ENCODE results near the gene WDR82.

WDR82 gene

GRCh38 chr3:52305926-52306325, 27.5 kb upstream of the WDR82 start:
- H3K9me3 ChIP-seq (ENCODE audit: control insufficient read depth in 2 of 2, low read length in 2 of 2) = no peaks in the 10 kb centered on the region

DNA sequence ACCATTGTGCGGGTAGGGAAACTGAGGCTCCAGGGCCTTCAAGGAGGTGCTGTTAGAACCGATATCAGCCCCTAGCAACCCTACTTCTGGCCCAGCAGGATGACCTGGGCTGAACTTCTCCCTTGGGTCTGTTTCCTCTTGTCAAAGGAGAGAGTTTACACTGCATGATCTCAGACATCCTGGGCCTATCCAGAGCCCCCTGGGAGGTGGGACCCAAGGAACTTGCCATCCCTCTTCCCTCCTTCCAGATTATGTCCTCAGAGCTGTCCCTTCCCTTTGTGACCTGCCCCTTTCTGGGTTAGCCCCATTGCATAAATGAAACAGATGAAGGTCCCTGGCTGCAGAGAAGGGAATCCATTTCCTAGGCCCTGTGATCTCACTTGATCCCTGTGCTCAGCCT, 25.4 kb upstream of the WDR82 start:
- no peaks in the 10 kb centered on the region for H3K36me3 ChIP-seq (ENCODE audit: control insufficient read depth in 2 of 2, insufficient read depth in 2 of 2, low read length in 2 of 2)
- H3K9ac ChIP-seq (ENCODE audit: low read length in 2 of 2) = no peak overlapping the region
- no peak overlapping the region for H3K4me3 ChIP-seq (ENCODE audit: low read length in 2 of 2)
- no peaks in the 10 kb centered on the region for H3K27me3 ChIP-seq (ENCODE audit: control insufficient read depth in 1 of 2, insufficient read depth in 2 of 2, low read length in 2 of 2)
- no peaks in the 10 kb centered on the region for H3K9me3 ChIP-seq (ENCODE audit: control insufficient read depth in 2 of 2, low read length in 2 of 2)
- H3K27ac ChIP-seq (ENCODE audit: low read length) = no peak overlapping the region
- H3K4me1 ChIP-seq (ENCODE audit: control insufficient read depth, insufficient read depth, low read length) = no peaks in the 10 kb centered on the region

More at GRCh38 chr3:52305926-52306325, 27.5 kb upstream of the WDR82 start:
- H3K4me1 ChIP-seq (ENCODE audit: control insufficient read depth, insufficient read depth, low read length) = no peaks in the 10 kb centered on the region
- no peaks in the 10 kb centered on the region for H3K27me3 ChIP-seq (ENCODE audit: control insufficient read depth in 1 of 2, insufficient read depth in 2 of 2, low read length in 2 of 2)
- no peaks in the 10 kb centered on the region for H3K36me3 ChIP-seq (ENCODE audit: control insufficient read depth in 2 of 2, insufficient read depth in 2 of 2, low read length in 2 of 2)
- H3K4me3 ChIP-seq (ENCODE audit: low read length in 2 of 2) = no peak overlapping the region
- no peak overlapping the region for H3K9ac ChIP-seq (ENCODE audit: low read length in 2 of 2)
- H3K27ac ChIP-seq (ENCODE audit: low read length) = no peak overlapping the region

GRCh38 chr3:52302426-52303145, 24.1 kb upstream of the WDR82 start:
- H3K27me3 ChIP-seq (ENCODE audit: control insufficient read depth in 1 of 2, insufficient read depth in 2 of 2, low read length in 2 of 2) = no peaks in the 10 kb centered on the region
- no peak overlapping the region for H3K9ac ChIP-seq (ENCODE audit: low read length in 2 of 2)
- no peaks in the 10 kb centered on the region for H3K4me1 ChIP-seq (ENCODE audit: control insufficient read depth, insufficient read depth, low read length)
- no peak overlapping the region for H3K4me3 ChIP-seq (ENCODE audit: low read length in 2 of 2)
- H3K27ac ChIP-seq (ENCODE audit: low read length) = no peak overlapping the region
- no peaks in the 10 kb centered on the region for H3K9me3 ChIP-seq (ENCODE audit: control insufficient read depth in 2 of 2, low read length in 2 of 2)
- no peaks in the 10 kb centered on the region for H3K36me3 ChIP-seq (ENCODE audit: control insufficient read depth in 2 of 2, insufficient read depth in 2 of 2, low read length in 2 of 2)

GRCh38 chr3:52299879-52300611, 21.6 kb upstream of the WDR82 start:
- Histone ChIP-seq H3K27me3 (ENCODE audit: control insufficient read depth in 1 of 2, insufficient read depth in 2 of 2, low read length in 2 of 2) (peaks cover 0 to 2% of the 10 kb centered on the region in 2 donors), H3K4me3 (ENCODE audit: low read length in 2 of 2) (no peak overlapping the region)

GRCh38 chr3:52299247-52299878, 20.9 kb upstream of the WDR82 start:
- Histone ChIP-seq H3K4me3 (ENCODE audit: low read length in 2 of 2) (no peak overlapping the region), H3K9ac (ENCODE audit: low read length in 2 of 2) (no peak overlapping the region), H3K27ac (ENCODE audit: low read length) (no peak overlapping the region), H3K9me3 (ENCODE audit: control insufficient read depth in 2 of 2, low read length in 2 of 2) (no peaks in the 10 kb centered on the region), H3K36me3 (ENCODE audit: control insufficient read depth in 2 of 2, insufficient read depth in 2 of 2, low read length in 2 of 2) (no peaks in the 10 kb centered on the region), H3K4me1 (ENCODE audit: control insufficient read depth, insufficient read depth, low read length) (no peaks in the 10 kb centered on the region), H3K27me3 (ENCODE audit: control insufficient read depth in 1 of 2, insufficient read depth in 2 of 2, low read length in 2 of 2) (peaks cover 0 to 2% of the 10 kb centered on the region in 2 donors)

More at GRCh38 chr3:52299879-52300611, 21.6 kb upstream of the WDR82 start:
- Histone ChIP-seq H3K9me3 (ENCODE audit: control insufficient read depth in 2 of 2, low read length in 2 of 2) (no peaks in the 10 kb centered on the region), H3K36me3 (ENCODE audit: control insufficient read depth in 2 of 2, insufficient read depth in 2 of 2, low read length in 2 of 2) (no peaks in the 10 kb centered on the region), H3K4me1 (ENCODE audit: control insufficient read depth, insufficient read depth, low read length) (no peaks in the 10 kb centered on the region), H3K27ac (ENCODE audit: low read length) (no peak overlapping the region), H3K9ac (ENCODE audit: low read length in 2 of 2) (no peak overlapping the region)

DNA sequence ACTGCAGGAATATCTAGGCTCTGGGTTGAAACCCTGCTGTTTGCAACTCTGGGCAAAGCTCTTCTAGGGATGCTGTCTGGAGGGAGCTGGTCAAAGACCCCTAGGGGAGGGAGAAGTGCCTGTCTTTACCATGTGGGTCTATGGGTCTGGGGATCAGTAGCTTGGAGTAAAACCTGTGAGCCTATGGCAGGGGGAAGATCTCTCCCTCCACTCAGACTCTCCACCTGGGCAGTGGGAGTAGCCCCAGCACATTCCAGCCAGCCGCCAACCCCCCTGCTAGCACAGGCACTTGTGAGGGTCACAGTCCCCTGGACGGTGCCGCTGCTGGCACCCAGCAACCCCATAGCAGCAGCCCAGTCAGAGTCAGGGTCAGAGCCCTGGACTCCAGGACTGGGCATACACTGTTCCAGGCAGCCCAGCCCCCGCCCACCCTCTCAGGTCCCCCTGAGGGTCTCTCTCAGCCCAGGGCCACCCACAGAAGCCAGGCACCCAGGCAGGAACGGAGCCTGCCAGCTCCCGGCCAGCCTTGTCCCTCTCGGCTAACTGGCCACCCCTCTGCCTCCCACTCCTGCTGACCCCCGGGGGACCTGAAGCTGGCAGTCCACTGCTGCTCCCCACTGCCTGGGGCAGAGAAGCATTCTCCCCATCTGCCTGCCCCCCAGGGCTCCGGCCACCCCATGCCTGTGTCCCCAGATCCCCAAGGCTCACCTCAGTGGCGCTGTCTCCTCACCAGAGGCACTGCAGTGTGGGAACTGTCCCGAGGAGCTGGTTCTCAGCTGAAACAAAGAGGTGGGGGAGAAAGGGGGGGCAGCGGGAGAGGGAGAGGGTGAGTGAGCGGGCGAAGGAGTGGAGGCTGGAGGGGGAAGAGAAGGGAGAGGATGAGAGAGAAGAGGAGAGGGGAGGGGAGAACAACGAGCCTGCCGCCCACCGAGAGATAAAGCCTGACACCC, 20.0 kb upstream of the WDR82 start:
- Histone ChIP-seq H3K9ac (ENCODE audit: low read length in 2 of 2) (no peak overlapping the region), H3K27me3 (ENCODE audit: control insufficient read depth in 1 of 2, insufficient read depth in 2 of 2, low read length in 2 of 2) (peaks cover 0 to 2% of the 10 kb centered on the region in 2 donors), H3K4me3 (ENCODE audit: low read length in 2 of 2) (no peak overlapping the region), H3K36me3 (ENCODE audit: control insufficient read depth in 2 of 2, insufficient read depth in 2 of 2, low read length in 2 of 2) (no peaks in the 10 kb centered on the region), H3K9me3 (ENCODE audit: control insufficient read depth in 2 of 2, low read length in 2 of 2) (no peaks in the 10 kb centered on the region), H3K27ac (ENCODE audit: low read length) (no peak overlapping the region), H3K4me1 (ENCODE audit: control insufficient read depth, insufficient read depth, low read length) (no peaks in the 10 kb centered on the region)

- Histone ChIP-seq H3K4me3 (ENCODE audit: low read length in 2 of 2) (no peak overlapping the region), H3K36me3 (ENCODE audit: control insufficient read depth in 2 of 2, insufficient read depth in 2 of 2, low read length in 2 of 2) (no peaks in the 10 kb centered on the region)
Observed at GRCh38 chr3:52297242-52298148, 19.0 kb upstream of the WDR82 start.

DNA sequence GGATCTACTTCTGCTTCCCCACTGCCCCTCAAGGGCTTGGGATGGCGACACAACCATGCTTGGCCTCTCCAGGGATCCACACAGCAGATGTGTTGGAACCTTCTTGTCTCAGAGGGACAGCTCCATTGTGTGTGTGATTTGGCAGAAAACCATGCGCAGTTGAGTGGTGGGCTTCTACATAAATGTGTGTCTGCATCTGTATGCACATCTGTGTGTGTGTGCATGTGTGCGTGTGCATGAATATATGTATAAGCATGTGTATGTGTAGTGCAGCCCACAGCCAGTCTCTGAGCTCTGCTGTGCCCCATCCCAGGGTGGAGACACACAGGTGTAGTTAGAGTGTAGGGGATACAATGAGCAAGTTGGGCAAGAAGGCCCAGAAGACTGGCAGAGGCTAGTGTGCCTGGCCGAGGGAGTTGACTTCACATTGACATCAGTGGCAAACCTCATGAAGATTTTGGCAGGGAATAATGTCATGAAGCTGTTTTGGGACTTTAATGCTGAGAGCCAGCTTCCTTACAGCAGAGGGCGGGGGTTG, 17.3 kb upstream of the WDR82 start:
- H3K27me3 ChIP-seq (ENCODE audit: control insufficient read depth in 1 of 2, insufficient read depth in 2 of 2, low read length in 2 of 2) = peaks cover 0 to 2% of the 10 kb centered on the region in 2 donors
- H3K27ac ChIP-seq (ENCODE audit: low read length) = no peak overlapping the region
- H3K9ac ChIP-seq (ENCODE audit: low read length in 2 of 2) = no peak overlapping the region
- H3K36me3 ChIP-seq (ENCODE audit: control insufficient read depth in 2 of 2, insufficient read depth in 2 of 2, low read length in 2 of 2) = peaks cover 0 to 9% of the 10 kb centered on the region in 2 donors
- H3K4me3 ChIP-seq (ENCODE audit: low read length in 2 of 2) = no peak overlapping the region
- no peaks in the 10 kb centered on the region for H3K4me1 ChIP-seq (ENCODE audit: control insufficient read depth, insufficient read depth, low read length)
- H3K9me3 ChIP-seq (ENCODE audit: control insufficient read depth in 2 of 2, low read length in 2 of 2) = no peaks in the 10 kb centered on the region

More at GRCh38 chr3:52297242-52298148, 19.0 kb upstream of the WDR82 start:
- H3K9me3 ChIP-seq (ENCODE audit: control insufficient read depth in 2 of 2, low read length in 2 of 2) = no peaks in the 10 kb centered on the region
- no peak overlapping the region for H3K27ac ChIP-seq (ENCODE audit: low read length)
- peaks cover 0 to 2% of the 10 kb centered on the region in 2 donors for H3K27me3 ChIP-seq (ENCODE audit: control insufficient read depth in 1 of 2, insufficient read depth in 2 of 2, low read length in 2 of 2)
- H3K9ac ChIP-seq (ENCODE audit: low read length in 2 of 2) = no peak overlapping the region
- no peaks in the 10 kb centered on the region for H3K4me1 ChIP-seq (ENCODE audit: control insufficient read depth, insufficient read depth, low read length)

GRCh38 chr3:52294320-52295150, 16.1 kb upstream of the WDR82 start:
- Histone ChIP-seq H3K36me3 (ENCODE audit: control insufficient read depth in 2 of 2, insufficient read depth in 2 of 2, low read length in 2 of 2) (peaks cover 0 to 9% of the 10 kb centered on the region in 2 donors), H3K9ac (ENCODE audit: low read length in 2 of 2) (no peak overlapping the region), H3K4me3 (ENCODE audit: low read length in 2 of 2) (no peak overlapping the region), H3K27ac (ENCODE audit: low read length) (no peak overlapping the region), H3K4me1 (ENCODE audit: control insufficient read depth, insufficient read depth, low read length) (no peaks in the 10 kb centered on the region), H3K27me3 (ENCODE audit: control insufficient read depth in 1 of 2, insufficient read depth in 2 of 2, low read length in 2 of 2) (peaks cover 0 to 2% of the 10 kb centered on the region in 2 donors), H3K9me3 (ENCODE audit: control insufficient read depth in 2 of 2, low read length in 2 of 2) (no peaks in the 10 kb centered on the region)

Measured in stomach smooth muscle (tissue), 2 donors.